ENCODE data around the gene PPY. TPM values are rescaled to one million over a fixed set of nuclear protein-coding genes. Genes with fewer than 3 reads are reported as not detected.

The PPY gene
- total and polyA plus RNA-seq, 2 donors (not counting 1 experiment from before 2014, with no cell fraction given) = not detected

GRCh38 chr17:43982171-43982570, 39.9 kb upstream of the PPY start:
- 80% methylated on average over 1 of the region's 2 CpGs for WGBS (ENCODE audit: insufficient coverage)
- H3K27me3 Mint-ChIP-seq = peaks cover 49% of the 10 kb centered on the region
- no peak overlapping the region for H3K27ac Mint-ChIP-seq

GRCh38 chr17:43979671-43980070, 37.4 kb upstream of the PPY start:
- H3K36me3 ChIP-seq (replicated peaks in 1 of 2; ENCODE audit: control extremely low read depth in 1 of 2, control insufficient read depth in 1 of 2, extremely low read depth in 1 of 2, insufficient read depth in 2 of 2, low read length in 1 of 2) = no peaks in the 10 kb centered on the region
- H3K9me3 Mint-ChIP-seq (ENCODE audit: insufficient read depth) = no peaks in the 10 kb centered on the region
- CTCF ChIA-PET = interaction anchor here (0.9 to 1.3 kb wide), 2 partner anchors 34 to 189 kb away, joined by 3 read pairs; no protein-coding TSS in a partner anchor
- H3K4me3 Mint-ChIP-seq = no peak overlapping the region
- H3K4me1 ChIP-seq (ENCODE audit: control insufficient read depth in 2 of 2, insufficient read depth in 2 of 2, low read length in 2 of 2) = peaks cover 10 to 11% of the 10 kb centered on the region in 2 donors
- POLR2A ChIA-PET = no interaction called here
- no peak overlapping the region for H3K27ac Mint-ChIP-seq
- intact Hi-C loops (cut with micrococcal nuclease) = no loop called here
- no peak for DNase-seq
- peaks cover 2% of the 10 kb centered on the region for H3K4me1 Mint-ChIP-seq
- no peaks in the 10 kb centered on the region for H3K79me2 ChIP-seq (ENCODE audit: control insufficient read depth, insufficient read depth, low read length)
- H3K9ac ChIP-seq (ENCODE audit: low read length) = no peak overlapping the region
- no peak for ATAC-seq (ENCODE audit: low read depth)
- peaks cover 0 to 5% (median 0%) of the 10 kb centered on the region in 3 donors for H3K9me3 ChIP-seq (ENCODE audit: control extremely low read depth in 1 of 3, control insufficient read depth in 2 of 3, insufficient read depth in 1 of 3, low read length in 2 of 3)
- TF ChIP-seq EZH2 (IDR thresholded peaks at IDR 0.05; ENCODE audit: borderline replicate concordance, insufficient read depth, low read depth, low read length, poor library complexity, severe bottlenecking) (no peak), CTCF (IDR thresholded peaks at IDR 0.05) (no peak)
- H3K27me3 ChIP-seq (replicated peaks in 1 of 4; ENCODE audit: control extremely low read depth in 1 of 4, control insufficient read depth in 3 of 4, insufficient read depth in 4 of 4, low read length in 3 of 4) = peaks cover 0 to 35% (median 24%) of the 10 kb centered on the region in 4 experiments
- 100% methylated on average over 1 of the region's 4 CpGs for WGBS (ENCODE audit: insufficient coverage)
- no peaks in the 10 kb centered on the region for H4K20me1 ChIP-seq (ENCODE audit: control insufficient read depth, insufficient read depth, low read length, poor library complexity, severe bottlenecking)
- peaks cover 33% of the 10 kb centered on the region for H3K27me3 Mint-ChIP-seq
- H3K27ac ChIP-seq (ENCODE audit: low read length in 2 of 2) = no peak overlapping the region
- no peak overlapping the region for H3K4me3 ChIP-seq (ENCODE audit: control extremely low read depth in 1 of 5, extremely low read depth in 1 of 5, insufficient read depth in 1 of 5, low read depth in 2 of 5, low read length in 4 of 5)
- no peak overlapping the region for H2AFZ ChIP-seq (ENCODE audit: insufficient read depth, low read depth, low read length, poor library complexity, severe bottlenecking)
- H3K4me2 ChIP-seq (replicated peaks; ENCODE audit: low read depth, low read length, poor library complexity, severe bottlenecking) = no peak overlapping the region

More at GRCh38 chr17:43982171-43982570, 39.9 kb upstream of the PPY start:
- Mint-ChIP-seq H3K9me3 (ENCODE audit: insufficient read depth) (no peaks in the 10 kb centered on the region), H3K4me3 (no peak overlapping the region), H3K4me1 (peaks cover 2% of the 10 kb centered on the region)
- peaks cover 0 to 43% (median 28%) of the 10 kb centered on the region in 4 experiments for H3K27me3 ChIP-seq (replicated peaks in 1 of 4; ENCODE audit: control extremely low read depth in 1 of 4, control insufficient read depth in 3 of 4, insufficient read depth in 4 of 4, low read length in 3 of 4)
- no peak overlapping the region for H3K27ac ChIP-seq (ENCODE audit: low read length in 2 of 2)
- ChIA-PET POLR2A (no interaction called here), CTCF (interaction anchor here (2.5 kb wide), 1 partner anchor 38 kb away, joined by 10 read pairs; no protein-coding TSS in a partner anchor)
- H3K4me1 ChIP-seq (ENCODE audit: control insufficient read depth in 2 of 2, insufficient read depth in 2 of 2, low read length in 2 of 2) = peaks cover 10 to 11% of the 10 kb centered on the region in 2 donors
- no peaks in the 10 kb centered on the region for H3K79me2 ChIP-seq (ENCODE audit: control insufficient read depth, insufficient read depth, low read length)
- ATAC-seq (ENCODE audit: low read depth) = no peak
- H3K4me2 ChIP-seq (replicated peaks; ENCODE audit: low read depth, low read length, poor library complexity, severe bottlenecking) = no peak overlapping the region
- H3K4me3 ChIP-seq (ENCODE audit: control extremely low read depth in 1 of 5, extremely low read depth in 1 of 5, insufficient read depth in 1 of 5, low read depth in 2 of 5, low read length in 4 of 5) = no peak overlapping the region
- H3K36me3 ChIP-seq (replicated peaks in 1 of 2; ENCODE audit: control extremely low read depth in 1 of 2, control insufficient read depth in 1 of 2, extremely low read depth in 1 of 2, insufficient read depth in 2 of 2, low read length in 1 of 2) = no peaks in the 10 kb centered on the region
- no peak overlapping the region for H3K9ac ChIP-seq (ENCODE audit: low read length)
- intact Hi-C loops (cut with micrococcal nuclease) = no loop called here
- H4K20me1 ChIP-seq (ENCODE audit: control insufficient read depth, insufficient read depth, low read length, poor library complexity, severe bottlenecking) = no peaks in the 10 kb centered on the region
- no peak for DNase-seq
- TF ChIP-seq CTCF (IDR thresholded peaks at IDR 0.05) (no peak), EZH2 (IDR thresholded peaks at IDR 0.05; ENCODE audit: borderline replicate concordance, insufficient read depth, low read depth, low read length, poor library complexity, severe bottlenecking) (no peak)
- no peak overlapping the region for H2AFZ ChIP-seq (ENCODE audit: insufficient read depth, low read depth, low read length, poor library complexity, severe bottlenecking)
- peaks cover 0 to 5% (median 0%) of the 10 kb centered on the region in 3 donors for H3K9me3 ChIP-seq (ENCODE audit: control extremely low read depth in 1 of 3, control insufficient read depth in 2 of 3, insufficient read depth in 1 of 3, low read length in 2 of 3)

All from B cell (primary cell).